GM18858 (cell line): ENCODE results near the gene TNFRSF8.

Source experiments
- ATAC-seq: cut with Tn5 transposase; IDR thresholded peaks from one replicate; pipeline ENCODE4 v1.9.1; 2021; ENCODE audit not compliant: unreplicated experiment

TNFRSF8 gene

DNA sequence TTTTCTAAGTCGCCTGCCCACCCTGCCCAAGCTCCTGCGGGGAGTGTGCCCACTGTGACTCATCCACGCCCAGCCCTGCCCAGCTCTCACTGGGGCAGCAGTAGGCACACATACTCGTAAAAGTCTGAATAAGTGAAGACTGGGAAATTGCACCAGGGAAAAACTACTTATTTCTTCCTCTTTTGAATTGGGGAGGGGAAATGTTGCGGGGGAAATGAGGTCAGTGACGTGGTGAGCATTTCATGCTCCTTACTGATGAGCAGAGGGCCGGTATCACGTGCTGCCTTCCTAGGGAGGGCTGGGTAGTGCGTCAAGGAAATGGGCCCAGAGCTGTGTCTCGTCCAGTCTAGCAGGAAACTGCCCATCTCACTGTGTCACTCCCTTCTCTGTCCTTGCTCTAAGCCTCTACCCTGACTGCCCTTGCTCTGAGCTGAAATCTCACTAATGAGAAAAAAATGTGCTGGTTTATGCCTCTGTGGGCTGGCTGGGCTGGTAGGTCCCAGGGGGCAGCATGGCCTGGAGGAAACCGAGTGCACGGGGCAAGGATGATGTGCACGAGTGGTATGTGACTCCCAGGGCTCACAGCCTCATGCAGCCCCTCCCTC is 90.2 kb downstream of the TNFRSF8 start:
- no peak for ATAC-seq

DNA sequence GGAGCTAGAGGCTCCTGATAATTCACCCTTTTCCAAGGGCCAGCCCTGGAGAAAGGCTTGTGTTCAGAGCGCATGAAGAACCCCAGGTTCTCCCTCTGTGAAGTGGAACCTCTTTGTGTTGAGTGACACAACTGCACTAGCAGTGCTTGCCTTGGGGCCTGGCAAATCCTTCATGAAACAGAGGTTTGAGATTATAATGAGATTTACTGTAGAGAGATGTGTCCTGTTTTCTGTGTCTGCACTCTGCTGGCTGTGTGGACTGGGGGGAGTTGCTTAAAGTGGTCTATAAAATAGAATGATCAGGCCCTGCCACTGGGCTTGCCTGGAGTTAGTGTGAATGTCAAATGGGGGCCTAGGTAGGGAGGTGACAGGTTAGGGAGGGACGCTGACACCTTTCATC is 92.2 kb downstream of the TNFRSF8 start:
- no peak for ATAC-seq

DNA sequence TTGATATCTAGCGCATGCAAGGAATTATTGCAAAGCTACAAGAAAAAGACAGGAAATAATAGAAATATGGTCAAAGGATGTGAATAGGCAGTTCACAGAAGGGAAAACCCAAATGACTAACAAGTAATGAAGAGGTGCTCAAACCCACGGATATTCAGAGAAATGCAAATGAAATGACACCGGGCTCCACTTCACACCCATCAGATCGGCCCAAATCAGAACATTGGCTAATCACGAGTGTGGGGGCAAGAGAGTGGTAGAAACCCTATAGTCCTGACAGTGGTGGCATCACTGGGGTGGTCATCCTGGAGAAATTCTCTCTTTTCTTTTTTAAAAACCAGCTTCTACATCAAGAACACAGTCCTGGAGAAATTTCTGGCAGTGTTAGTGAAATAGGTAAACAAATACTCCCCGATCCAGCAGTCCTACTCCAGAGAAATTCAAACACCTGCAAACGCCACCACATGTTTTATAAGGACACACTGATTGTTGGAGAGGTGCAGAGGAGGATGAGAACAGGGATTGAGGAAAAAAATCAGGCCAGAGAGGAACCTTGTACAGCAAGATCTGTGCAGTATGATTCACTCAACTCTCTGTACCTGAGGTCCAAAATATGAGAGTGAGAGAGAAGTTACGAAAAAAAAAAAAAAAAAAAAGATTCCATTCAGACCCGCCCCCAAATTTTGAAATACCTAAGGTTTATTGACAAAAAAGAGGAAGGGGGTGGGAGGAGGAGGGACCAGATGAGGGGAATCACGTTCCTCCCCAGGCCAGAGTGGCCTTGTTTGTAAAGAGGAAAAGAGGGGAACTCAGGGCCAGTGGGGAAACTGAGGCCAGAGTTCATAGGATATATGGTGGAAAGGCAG is 94.5 kb downstream of the TNFRSF8 start:
- no peak for ATAC-seq

DNA sequence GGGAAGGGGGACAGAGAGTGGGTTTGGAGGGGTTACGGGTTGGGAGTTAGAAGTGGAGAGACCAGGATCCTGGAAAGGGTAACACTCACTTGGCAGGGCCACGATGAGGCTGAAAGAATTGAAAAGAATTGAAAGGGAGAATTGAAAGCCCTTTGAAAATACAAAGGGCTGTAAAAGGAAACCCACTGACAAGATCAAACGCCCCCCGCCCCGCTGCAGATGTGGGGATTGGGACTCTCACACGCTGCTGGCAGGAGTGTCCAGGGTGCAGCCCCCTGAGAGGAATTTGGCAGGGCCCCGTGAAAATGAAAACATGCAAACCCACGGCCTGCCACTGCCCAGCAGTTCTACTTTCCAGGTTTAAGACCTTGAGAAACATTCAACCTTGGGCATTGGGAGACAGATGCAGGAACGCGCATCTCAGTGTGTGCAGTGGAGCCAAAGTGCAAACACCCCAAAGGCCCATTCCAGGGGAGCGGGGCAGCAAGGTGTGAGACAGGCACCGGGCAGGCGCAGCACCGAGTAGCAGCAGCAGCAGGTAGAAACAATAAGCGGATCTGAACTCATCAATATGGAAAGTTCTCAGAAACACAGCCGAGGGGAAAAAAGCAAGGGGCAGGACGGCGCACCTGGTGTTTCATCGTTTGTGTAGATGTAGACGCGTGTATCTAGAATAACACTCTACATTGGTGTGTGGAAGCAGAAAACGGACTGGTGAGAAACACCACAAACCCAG is 95.4 kb downstream of the TNFRSF8 start:
- no peak for ATAC-seq

DNA sequence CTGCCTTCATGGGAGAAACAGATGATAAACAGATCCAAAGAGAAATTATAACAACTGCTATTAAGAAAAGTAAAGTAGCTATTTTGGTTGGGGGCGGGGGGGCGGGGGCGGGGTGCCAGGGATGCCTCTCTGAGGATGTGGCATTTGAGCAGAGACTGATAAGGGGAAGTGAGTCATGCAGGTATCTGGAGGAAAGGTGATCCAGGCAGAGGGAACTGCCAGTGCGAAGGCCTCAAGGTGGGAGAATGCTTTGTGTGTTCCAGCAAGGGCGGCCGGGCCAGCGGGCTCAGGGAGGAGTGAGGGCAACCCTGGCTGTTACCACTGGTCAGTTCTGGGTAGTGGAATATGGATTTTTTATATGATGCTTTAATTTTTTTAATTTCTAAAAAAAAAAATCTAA is 96.7 kb downstream of the TNFRSF8 start:
- no peak for ATAC-seq

DNA sequence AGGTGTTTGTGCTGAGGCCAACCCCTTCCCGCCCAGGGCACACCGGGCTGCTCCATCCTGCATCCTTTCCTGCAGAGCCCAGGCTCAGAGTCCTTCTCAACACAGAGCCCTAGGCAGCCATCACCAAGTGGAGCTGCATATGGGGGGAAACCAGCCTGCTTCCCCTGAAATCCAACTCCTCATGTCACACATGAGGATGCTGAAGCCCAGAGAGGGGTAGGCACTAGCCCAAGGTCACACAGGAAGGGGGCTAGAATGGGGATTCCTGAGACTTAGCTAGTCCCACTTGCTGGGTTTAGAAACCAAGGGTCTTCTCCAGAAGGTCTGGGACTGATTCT is 98.2 kb downstream of the TNFRSF8 start:
- no peak for ATAC-seq

DNA sequence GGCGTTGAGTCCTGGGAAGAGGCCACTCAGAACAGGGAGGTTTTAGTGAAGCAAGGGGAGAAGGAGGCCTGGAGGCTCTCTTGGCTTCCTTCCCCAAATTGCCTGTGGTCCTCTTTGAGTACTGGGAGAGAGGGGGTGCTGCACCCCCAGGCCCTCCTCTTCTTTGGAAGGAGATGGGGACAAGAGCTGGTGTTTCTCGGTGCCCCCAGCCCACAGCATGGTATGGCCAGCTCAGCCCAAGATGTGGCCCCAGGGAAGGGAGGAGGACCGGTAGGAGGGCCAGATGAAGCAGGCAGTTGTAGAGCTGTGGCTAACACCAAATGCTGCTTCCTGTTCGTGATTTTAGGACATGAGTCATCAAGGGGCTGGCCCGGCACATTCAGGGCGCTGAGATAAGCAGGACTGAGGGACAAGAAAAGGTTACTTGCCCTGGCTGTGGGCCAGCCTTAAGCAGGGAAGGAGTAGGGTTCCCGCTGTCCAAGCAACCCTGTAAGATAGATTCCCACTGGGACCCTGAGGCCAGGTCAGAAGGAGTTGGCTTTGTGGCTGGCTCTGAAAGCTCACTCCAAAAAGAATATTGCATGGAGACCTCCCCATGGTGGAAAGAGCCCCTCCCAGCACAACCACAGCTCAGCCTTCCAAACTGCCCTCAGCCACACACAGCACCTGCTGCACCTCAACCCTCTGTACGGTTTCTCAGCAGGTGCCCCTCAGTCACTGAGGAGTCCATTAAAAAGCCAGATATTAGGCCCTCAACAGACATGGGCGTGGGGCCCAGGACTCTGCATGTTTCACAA is 98.8 kb downstream of the TNFRSF8 start:
- ATAC-seq, result peak; percentile 60

DNA sequence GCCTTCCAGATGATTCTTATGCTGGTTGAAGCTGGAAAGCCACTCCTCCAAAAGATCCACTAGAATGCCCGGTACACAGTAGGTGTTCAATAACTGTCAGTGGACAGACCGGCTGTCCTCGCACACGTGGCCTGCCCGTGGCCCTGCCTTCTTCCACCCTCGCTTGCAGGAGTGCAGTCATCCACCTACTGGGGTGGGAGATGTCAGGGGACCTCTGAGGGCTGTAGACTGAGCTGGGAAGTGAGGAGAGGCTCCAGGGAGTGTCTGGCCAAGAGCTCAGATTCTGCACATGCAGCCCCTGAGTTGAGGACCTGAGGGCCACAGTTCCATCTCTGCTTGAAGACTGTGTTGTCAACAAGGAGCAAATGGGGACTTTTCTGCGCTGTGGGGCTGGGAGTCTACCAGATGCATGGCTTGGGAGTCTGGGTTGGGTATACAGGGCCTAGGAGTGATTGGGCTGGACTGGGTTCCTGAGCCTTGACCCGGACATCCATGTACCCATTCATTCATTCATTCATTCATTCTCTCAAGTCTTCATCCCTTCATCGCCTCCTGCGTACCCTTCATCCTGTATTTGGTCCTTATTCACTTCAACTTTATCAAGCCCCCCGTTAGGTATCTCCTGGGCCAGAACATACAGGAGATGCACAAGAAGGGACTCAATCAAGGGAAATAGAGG is 99.5 kb downstream of the TNFRSF8 start:
- ATAC-seq, result no peak

DNA sequence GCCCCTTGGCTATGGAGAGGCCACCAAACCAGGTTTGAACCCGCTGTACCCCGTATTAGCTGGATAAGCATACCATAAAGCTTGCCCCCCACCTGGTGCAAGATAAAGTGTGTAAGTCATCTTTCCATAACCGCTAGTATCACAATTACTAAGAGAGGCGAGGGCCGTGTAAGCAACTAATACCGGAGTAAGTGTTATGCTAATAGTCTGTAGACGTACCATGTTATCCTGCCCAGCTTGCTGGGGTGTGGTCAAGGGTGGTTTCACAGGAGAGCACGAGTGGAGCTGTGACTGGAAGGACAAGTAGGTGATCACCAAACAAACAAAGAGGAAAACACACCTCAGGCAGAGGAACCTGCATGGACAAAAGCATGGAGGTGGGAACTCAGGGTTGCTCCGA is 100.1 kb downstream of the TNFRSF8 start:
- no peak for ATAC-seq

DNA sequence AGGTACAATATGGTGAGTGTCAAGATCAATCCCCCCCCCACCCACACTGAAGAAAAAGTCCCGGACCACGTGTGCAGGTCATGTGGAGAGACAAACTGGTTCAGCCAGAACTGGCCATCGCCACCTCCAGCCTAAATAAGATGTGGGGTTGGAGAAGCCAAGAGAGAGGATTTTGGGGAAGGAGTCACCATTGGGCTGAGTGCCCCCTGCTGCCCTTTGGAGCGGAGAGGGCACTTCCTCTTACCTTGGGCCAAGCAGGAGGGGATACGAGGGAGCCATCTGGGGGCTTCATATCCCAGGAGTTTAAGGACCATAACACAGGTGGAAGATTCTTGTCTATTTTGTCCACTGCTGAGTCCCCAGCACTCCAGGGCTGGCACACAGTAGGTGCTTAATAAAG is 101.1 kb downstream of the TNFRSF8 start:
- ATAC-seq, result no peak

DNA sequence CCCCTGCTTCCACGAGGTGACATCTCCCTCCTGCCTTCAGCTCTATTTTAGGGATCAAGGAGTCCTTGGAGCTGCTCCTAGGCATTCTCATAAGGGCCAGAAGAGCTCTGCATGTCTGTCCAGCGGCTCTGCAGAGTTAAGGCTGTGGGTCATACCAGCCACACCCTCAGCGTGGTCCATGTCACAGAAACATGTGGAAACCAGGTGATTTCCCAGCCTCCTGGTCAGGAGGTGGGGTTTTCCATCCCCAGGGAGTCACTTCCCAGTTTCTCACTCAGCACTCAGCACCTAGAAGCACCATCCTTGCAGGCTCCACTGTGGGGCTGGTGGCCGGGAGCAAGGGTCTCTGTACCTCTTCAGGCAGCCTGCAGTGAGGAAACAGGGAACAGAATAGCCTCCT is 102.2 kb downstream of the TNFRSF8 start:
- ATAC-seq, result no peak

DNA sequence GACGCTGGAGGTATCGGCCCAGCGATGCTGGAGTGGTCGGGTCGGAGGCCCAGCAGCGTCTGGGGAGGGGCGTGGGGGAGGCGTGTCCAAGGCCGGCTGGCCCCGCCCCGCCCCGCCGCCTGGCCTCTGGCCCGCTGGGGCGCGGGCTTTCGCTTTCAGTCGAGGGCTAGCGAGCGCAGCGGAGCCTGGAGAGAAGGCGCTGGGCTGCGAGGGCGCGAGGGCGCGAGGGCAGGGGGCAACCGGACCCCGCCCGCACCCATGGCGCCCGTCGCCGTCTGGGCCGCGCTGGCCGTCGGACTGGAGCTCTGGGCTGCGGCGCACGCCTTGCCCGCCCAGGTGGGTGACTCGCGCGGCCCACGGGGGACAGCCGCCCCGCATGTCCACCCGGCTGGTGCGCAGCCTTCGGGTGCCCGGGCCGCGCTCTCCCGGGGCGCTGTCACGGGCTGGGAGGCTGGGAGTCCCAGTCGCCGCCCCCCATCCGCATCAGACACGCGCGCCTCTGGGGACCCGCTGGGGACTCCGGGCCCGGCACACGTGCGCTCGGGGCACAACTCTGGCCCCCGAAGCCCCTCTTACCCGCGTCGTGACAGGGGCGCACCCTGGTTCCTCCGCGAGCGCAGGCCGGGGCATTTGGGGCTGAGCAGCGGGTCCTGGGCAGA is 103.9 kb downstream of the TNFRSF8 start, which contains the start of gene TNFRSF1B:
TNFRSF1B (plus strand) TSS at position 158 of the 659 bp plus-strand sequence; CDS start at position 259, 101 bp downstream.
- no peak for ATAC-seq

DNA sequence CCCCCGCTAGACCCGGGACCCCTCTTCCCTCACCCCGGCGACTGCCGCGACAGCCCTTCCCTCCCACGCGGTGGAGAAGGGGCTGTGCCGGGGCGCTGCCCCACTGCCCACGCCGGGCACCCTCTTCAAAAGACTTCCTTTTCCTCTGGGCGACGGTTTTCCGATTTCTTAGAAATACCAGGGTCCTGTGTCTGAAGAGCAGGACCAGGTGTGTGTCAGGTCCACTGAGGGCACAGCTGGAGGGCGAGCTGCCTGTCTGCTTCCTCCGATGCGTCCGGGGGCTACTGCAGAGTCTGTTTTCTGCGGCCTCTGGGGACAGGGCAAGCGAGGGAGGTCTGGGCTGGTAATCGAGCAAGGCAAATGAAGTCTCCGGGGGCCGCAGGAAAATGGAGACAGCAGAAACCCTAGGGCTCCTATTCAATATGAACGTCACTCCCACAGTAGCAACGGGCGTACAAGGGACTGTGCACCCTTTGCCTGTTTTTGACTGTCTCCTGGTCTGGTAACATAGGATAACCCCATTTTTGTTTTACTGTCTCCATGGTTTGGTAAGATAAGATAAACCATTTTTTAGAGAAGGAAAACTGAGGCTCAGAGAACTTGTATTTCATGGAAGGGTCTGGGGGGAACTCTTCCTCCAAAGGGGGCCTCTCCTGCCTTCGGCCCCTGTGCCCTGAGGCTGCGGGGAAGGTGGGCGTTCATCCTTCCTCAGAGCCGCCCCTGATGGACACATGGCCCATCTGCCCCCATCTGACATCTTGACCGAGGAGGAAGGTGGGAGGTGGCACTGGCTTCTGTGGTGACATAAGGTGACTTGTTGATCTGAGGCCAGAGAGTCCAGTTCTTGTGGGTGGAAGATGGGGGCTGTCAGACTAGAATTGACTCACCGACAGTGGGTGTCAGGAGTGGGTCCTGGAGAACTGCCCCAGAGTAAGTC is 104.7 kb downstream of the TNFRSF8 start:
- ATAC-seq, result no peak

DNA sequence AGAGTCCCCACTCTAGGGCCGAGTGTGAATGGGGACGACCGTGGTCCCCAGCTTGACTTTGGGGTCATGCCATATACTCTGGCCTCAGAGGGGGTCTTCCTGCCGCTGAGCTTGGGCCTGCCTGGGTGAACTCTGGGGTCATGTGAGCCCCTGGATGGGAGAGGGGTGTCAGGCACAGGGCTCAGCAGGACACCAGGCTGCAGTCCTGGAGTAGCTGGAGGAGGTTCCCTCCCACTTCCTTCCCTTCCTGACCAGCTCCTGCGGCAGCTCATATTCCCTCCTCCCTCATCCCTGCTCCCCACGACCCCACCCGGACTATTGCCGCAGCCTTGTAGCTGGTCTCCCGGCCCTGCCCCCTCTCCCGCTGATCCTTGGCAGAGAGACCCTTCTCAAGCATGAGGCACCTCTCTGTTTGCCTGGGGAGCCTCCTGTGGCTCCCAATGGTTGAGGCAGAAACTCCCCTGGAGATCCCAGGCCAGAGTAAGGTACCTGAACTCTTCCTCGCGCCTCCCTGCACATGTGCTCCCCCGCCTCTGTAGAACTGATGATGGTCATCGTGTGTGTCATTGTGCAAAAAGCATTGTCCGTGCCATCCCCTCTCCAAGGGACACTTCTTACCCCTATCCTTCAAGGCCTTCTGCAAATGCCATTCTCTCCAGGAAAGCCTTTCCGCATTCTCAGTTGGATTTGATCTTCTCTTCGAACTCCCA is 105.5 kb downstream of the TNFRSF8 start:
- ATAC-seq, result no peak

DNA sequence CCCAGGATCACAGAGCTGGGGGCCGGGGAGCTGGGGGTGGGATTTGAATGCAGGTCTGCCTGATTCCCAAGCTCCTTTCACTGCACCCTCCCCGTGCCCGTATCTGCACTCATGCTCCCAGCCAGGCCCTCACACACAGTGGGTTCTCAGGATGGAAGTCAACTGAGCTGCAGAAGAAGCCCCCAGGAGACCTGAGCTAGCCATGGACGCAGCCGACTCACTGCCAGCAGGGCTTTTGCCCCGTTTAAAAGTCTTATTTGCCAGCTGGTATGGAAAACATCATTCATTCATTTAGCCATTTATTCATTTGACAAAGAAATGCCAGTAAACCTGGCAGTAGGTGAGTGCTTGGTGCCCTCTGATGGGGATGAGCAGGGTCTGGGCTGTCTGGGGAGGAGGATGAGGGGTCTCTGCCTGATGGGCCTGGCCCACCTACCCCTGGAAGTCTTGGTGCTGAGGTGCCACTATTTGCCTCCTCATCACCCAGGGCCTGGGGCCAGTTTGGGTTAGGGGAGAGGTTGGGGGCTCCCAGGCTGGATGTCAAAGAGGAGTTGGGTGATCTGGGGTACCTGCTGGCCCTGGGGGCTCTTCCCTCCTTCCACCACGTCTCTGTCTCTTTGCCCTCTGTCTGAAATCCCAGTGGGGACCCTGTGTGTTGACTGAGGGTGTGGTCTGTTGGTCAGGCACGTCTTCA is 106.5 kb downstream of the TNFRSF8 start:
- no peak for ATAC-seq

DNA sequence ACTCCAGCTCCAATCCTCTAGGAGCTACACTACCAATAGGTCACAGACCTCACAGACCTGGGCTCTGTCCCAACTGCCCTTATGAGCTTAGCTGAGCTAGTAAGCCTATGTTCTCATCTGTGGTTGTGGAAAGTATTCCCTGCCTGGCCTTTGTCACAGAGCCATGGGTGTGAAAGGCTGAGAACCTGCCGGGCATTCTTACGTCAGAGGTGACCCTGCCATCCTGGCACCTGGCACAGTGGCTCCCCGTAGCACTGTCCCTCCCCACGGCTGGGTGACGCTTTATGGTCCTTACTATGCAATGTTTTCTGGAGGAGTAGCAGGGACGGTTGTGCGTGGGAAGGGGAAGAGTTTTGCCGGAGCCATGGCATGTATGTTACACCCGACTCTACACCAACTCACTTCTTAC is 107.2 kb downstream of the TNFRSF8 start:
- ATAC-seq, result no peak

DNA sequence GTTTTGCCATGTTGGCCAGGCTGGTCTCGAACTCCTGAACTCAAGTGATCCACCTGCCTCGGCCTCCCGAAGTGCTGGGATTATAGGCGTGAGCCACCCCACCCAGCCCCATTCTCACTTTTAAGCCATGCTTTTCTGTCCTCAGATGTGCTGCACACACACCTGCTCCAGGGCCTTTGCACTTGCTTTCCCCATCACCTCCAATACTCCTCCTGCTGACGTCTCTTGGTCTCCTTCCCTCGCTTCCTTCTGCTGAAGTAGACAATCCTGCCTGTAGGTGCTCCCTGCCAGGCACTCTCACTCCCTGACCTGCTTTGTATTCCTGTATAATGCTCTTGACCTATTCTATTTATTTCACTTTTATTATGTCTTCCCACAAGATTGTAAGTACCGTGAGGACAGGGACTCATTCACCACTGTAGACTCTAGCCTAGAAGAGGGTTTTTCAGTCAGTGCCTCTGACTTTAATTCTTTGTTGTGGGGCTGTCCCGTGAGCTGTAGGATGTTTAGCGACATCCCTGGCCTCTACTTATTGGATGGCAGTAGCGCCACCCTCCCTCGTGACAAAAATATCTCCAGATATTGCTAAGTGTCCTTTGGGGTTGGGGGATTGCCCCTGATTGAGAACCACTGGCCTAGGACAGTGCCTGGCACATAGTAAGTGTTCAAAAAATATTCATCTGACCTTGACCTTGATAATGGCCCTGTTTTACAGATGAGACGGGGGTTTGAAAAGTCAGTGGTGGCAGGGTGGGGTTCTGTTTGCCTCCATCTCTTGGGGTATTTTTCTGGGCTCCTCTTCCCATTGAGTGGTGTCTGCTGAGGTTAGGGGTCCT is 108.3 kb downstream of the TNFRSF8 start:
- no peak for ATAC-seq
